NCI-H128 (cell line): ENCODE data around the gene PPP2R5B.
"Not testable (repeated sequence)": the region's sequence is repeated elsewhere in the genome, so short reads cannot be mapped to it uniquely, and the experiment has no call there.

Experiments
- DNase-seq: peaks from one replicate; lab custom pipeline; 2025; ENCODE audit not compliant: unreplicated experiment; lab: John Stamatoyannopoulos, UW

Gene PPP2R5B

GRCh38 chr11:64974124-64974523 lies 49.6 kb downstream of the PPP2R5B start:
- DNase-seq, result no peak

GRCh38 chr11:64976651-64977050 lies 52.2 kb downstream of the PPP2R5B start:
- no peak for DNase-seq

- DNase-seq, result not testable (repeated sequence)
These were observed 58.9 kb downstream of the PPP2R5B start for GRCh38 chr11:64983339-64983738.
